ENCODE results near the gene BRSK2.

The BRSK2 gene

DNA sequence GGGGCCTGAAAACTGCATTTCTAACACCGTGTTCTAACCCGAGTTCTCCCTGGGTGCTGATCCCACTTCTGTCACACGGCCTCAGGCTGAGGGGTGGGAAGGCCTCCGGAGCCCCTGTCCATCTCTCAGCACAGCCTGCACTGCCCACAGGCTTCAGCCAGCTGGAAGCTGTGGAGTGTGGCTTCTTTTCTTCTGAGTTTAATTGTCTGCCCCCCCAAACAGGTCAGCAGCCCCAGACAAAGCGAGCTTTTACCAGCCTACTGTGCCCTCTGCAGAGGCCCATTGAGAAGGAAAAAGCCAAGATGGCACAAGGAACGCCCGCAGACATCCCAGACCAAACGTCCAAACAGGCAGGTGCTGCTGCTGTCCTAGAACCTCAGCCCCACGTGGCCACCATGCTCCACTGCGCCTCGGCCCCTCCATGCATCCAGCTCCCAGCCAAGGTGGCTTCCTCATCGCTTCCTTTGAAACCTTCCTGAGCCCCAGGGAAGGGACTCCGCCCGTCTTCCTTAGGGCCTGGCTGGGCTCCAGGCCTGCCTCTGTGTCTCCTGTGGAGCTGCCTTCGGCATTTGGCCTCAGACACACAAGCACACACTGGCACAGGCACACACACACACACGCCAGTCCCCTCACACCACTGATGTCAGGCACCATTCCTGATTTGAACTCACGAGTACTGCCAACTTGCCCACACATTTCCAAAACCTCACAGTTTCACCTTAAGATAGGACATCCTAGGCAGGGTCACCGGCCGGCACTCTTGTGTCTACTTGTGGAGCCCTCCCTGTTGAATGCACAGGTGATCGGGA, 95.2 kb downstream of the BRSK2 start:
- DNase-seq: no peak

DNA sequence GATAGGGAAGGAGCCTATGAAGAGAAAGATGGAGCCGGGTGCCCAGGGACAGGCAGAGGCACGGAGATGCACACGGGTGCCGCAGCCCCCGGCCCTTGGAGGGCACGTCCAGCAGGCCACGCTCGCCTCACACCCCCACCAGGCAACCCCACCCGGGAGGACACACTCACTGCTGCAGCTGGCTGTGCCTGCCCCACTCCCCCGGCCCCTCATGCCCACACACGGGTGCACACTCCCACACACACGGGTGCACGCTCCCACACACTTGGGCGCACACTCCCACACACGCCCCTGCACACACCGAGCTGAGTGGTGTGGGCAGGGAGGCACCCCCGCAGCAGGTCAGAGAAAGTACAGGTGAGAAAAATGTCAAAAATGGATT, 95.8 kb downstream of the BRSK2 start:
- no peak for DNase-seq

DNA sequence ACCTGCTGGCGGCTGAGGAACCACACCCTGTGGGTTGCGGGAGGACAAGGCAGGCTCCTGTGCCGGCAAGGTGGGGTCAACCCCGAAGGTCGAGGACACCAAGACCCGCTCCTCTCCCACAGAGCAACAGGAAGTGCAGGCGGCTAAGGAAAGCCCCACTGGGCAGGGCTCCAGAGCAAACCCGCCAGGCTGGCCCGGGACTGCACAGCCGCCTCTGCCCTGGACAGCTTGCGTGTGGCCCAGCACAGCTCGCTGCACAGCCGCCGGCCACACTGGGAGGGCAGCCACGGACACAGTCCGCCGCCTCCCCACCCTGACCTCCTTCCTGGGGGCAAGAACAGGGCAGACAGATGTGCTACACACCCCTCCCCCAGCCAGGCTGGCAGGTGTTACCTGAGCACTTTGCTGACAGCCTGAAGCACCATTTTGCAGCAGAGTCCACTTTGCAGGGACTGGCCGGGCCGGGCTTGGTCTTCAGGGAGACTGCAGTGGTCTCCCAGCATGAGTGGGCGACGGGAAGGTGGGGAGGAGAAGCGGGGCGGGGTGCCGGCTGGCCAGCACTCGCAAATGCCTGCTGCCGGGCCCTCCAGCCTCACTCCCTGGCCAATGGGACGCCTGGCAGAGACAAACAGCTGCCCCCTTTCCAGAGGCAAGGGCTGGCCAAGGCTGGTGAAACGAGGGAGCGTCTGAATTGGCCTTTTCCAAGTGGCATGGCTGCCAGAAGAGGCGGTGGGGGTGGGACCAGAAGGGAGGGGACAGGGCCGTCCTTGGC, 96.5 kb downstream of the BRSK2 start, which contains the start of gene MOB2:
Gene MOB2 (minus strand): TSS at position 726 of the 772 bp plus-strand sequence. CDS start 223 bp downstream, at position 503.
- DNase-seq: no peak

DNA sequence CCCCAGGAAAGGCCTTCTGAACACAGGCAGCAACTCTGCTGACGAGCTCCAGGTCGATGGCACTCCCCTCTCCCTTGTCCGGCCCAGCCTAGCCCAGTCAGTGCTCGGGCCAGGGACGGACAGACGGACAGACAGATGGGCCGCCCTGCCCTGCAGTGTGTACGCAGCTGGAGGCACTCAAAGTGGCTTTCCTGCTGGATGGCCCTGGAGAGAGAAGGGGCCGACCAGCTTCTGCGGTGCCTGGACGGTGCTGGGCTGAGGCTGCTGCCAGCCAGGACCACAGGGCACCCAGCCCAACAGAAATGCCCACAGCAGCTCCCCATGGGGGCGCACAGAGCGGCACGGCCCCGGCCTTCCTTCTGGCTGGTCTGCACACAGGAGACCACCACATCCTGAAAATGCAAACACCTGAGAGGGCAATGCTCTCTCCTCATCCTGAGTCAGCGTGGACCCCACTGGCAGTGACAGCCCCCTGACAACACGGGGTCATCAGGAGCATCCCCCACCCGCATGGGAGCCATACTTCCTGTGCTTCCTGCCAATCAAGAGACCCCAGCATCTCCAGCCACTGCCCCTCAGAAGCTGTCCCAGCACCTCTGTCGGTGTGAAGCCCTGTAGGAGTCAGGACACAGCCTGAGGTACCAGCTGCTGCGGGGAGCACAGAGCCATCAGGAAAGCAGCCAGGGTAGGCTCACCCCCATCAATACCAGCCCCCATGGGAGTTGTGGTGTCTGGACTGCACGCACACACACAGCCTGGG, 97.5 kb downstream of the BRSK2 start:
- DNase-seq: no peak

DNA sequence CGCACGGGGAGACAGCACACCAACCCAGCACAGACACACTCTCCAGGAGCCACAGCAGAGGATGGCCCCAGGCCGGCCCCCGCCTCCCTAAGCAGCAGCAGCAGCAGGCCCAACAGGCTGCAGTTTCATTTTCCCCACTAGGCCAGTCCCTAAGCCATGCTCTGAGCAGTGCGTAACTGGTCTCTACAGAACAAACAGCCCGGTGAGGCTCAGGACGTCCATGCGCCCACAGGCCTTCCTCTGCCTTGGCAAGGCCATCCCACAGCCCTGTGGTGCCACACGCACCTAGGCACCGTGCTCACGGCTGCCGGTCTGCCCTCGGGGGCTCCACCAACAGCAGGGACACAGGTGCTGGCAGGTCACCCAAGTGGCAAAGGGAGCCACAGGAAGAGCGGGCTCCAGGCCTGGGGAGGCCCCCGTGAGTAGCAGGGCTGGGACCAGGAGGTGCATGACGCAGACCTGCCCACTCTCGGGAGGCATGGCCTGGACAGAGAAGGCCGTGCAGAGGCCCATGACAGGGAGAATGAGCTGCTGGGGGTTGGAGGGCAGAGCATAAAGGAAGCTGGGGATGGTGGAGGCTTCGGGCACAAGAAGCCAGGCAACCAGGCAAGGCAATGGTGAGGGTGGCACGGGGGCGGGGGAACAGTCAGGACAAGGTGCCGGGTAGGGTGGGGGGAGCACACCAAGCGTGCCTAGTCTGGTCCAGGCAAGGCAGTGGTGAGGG, 98.3 kb downstream of the BRSK2 start:
- no peak for DNase-seq

GRCh38 chr11:1488575-1489180, 98.9 kb downstream of the BRSK2 start:
- DNase-seq: no peak

DNA sequence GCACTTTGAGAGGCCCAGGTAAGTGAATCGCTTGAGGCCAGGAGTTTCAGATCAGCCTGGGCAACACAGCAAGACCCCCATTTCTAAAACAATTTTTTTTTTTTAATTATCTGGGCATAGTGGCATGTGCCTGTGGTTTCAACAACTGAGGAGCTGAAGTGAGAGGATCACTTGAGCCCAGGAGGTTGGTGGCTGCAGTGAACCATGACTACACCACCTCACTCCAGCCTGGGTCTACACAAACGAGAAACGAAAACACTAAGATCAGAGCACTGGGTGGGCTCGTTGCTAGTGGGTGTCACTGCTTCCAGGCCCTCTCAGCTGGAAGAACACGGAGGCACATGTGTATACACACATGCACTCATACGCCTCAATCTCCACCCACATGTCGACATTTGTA, 100.9 kb downstream of the BRSK2 start:
- DNase-seq: no peak

DNA sequence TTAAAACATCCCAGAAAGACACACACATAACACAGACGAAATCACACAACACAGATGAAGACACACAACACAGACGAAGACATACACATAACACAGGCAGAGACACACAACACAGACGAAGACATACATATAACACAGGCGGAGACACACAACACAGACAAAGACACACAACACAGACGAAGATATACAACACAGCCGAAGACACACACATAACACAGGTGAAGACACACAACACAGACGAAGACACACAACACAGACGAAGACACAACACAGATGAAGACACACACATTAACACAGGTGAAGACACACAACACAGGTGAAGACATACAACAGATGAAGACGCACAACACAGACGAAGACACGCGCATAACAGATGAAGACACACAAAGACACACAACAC, 101.6 kb downstream of the BRSK2 start:
- no peak for DNase-seq

DNA sequence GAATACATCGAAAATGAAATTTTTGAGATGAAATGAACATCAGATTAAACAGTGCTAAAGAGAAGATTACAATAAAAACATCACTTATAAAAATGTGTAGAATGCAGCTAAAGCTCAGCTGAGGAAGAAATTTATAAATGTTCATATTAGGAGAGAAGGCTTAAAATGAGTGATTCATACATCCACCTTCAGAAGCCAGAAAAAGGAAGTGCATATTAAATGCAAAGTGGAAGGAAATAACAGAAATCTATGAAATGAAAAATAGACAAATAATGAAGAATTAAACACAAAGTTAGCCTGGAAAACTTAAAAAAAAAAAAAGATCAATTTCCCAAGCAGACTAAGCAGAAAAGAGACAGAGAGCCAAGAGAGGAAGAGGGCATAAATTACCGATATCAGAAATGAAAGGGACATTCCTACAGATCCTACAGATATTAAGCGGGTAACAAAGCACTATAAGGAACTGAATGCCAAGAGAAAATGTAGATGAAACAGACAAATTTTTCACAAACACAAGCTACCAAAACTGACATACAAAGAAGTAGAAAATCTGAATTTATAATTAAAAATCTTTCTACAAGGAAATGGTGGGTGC, 104.0 kb downstream of the BRSK2 start:
- DNase-seq: no peak

DNA sequence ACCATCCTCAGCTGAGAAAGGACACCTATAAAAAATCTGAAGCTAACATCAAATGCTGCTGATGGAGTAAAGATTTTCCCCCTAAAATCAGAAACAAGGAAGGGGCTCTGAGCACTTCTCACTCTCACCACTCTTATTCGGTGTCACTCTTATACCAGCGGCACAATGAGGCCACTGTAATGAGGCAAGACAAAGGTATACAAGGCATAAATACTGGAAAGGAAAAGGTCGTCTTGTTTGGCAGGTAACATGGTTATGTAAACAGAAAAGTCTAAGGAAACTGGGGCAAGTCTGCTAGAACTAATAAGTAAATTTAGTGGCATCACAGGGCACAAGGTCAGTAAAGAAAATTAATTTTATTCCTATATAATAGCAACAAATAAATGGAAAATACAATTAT, 104.9 kb downstream of the BRSK2 start:
- no peak for DNase-seq

- DNase-seq: no peak
Observed at GRCh38 chr11:1496091-1496760, 106.5 kb downstream of the BRSK2 start.

GRCh38 chr11:1496761-1497095, 107.0 kb downstream of the BRSK2 start:
- DNase-seq: no peak

GRCh38 chr11:1497600-1497999, 107.9 kb downstream of the BRSK2 start:
- no peak for DNase-seq

DNA sequence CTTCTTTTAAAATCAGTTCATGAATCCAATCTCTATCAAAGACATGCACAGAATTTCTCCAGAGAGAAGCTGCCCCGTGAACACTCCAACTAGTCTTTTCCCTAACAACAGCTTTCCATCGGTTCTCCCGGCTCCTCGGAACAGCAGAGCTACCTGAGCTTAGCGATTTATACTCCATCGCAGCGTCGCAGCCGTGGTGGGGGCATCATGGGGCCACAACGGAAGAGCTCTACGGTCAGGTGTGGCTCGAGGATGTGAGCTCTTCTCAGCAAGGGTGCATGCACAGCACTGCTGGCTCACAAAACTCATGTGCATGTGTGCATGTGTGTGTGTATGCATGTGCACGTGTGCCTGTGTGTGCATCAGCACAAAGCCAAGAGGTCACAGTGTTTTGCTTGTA, 108.5 kb downstream of the BRSK2 start:
- DNase-seq: no peak

DNA sequence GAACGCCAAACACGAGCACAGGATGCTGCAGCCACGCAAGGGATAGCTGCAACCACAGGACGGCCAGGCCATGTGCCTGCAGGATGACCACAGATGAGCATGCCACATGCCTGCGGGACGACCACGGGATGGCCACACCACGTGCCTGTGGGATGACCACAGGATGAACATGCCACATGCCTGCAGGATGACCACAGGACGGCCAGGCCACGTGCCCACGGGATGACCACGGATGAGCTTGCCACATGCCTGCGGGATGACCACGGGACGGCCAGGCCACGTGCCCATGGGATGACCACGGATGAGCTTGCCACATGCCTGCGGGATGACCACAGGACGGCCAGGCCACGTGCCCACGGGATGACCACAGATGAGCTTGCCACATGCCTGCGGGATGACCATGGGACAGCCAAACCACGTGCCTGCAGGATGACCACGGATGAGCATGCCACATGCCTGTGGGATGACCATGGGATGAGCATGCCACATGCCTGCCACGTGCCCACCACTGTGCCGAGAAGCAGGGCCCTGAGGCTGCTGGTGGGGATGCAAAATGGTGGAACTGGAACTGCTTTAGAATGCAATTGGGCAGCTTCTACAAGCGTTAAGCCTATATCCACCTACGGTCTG, 109.6 kb downstream of the BRSK2 start:
- no peak for DNase-seq

GRCh38 chr11:1499899-1500298, 110.2 kb downstream of the BRSK2 start:
- DNase-seq: no peak

DNA sequence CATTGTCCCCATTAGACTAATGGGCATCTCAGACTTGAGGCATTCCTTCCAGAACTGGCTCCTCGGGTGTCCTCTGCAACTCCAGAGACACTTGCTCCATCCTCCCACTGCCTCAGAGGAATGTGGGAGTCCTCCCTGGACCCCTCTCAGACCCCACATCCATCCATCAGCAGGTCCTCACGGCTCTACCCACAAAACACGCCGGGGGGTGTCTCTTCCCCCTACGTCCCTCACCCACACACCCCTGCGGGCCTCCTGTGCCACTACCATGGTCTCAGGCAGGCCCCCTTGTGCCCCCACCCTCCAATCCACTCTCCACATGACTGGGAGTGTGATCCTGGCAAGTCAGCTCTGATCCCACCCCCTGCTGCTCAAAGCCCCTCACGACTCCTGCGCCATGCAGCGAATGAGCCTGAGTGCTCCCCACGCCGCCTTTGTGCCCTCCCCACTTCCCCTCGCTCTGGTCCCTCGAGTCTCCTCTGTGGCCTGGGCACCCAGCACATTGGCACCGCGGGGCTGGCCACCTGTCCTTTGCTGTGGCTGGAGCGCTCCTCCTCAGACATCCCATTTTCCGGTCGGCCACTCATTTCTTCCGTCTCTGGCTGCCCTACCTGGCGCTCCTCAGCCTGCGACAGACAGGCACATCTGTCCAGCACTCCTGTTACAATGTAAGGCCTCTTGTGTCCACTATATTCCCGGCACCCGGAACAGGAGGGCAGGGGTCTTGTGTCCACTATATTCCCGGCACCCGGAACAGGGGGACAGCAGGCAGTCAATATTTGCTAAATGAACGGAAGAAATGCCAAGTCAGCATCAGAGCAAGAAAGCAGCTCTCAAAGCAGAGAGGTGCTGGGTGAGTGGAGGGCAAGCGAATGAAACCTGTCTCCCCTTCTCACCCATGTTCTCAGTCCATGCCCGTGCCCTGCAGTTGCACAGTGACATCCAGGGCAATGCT, 111.0 kb downstream of the BRSK2 start:
- no peak for DNase-seq

DNA sequence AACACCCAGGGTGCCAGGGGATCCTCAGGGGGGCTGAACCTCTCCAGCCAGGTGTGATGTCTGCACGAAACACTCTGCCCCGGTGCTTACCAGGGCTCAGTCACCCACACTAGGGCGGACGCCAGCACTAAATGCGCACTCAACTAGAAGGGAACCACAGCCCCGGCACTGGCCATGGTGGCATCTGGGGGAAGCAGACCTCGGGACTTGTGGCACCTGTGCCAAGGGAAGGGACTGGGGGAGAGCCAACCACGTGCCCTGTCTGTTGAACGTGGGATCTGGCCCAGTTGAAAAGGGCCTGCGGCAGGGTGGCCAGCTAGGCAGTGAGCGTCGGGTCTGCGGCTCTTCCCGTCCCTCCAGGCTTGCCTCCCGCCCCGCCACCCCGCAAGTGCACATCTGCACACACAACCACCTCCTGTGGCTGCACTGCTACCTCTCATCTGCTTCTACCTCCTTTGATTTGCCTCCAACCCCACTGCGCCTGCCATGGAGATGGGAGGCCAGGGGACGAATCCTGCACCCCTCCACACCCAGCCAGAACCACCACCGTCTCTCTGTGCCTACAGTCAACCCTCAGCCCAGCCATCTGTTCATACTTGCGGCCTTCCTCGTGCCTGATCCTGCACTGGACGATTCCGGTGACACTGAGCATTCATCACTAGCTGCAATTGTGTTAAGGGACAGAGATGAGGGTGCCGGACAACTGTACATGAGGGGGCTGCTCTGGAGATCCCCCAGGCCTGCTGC, 111.9 kb downstream of the BRSK2 start:
- no peak for DNase-seq
